Lung (tissue), 12 donors: Measurements from ENCODE around the gene PRDM10. TPM values are rescaled to one million over a fixed set of nuclear protein-coding genes. Genes with fewer than 3 reads are reported as not detected.

Experiments
- ATAC-seq: fragments of 200-7000 bp; cut with Tn5 transposase; one replicate; pipeline ENCODE4 v1.9.1; 2020; ENCODE audit warnings: moderate number of reproducible peaks; ENCODE audit not compliant: insufficient read depth, low FRiP score
- DNase-seq, 3 donors: peaks; one replicate each; pipeline ENCODE4 v3.0.0-alpha.2; 2013 to 2017
- H3K27ac ChIP-seq, 2 donors: one replicate each; pipeline ENCODE4 v1.5.1; 2013; ENCODE audit warnings: mild to moderate bottlenecking in 2 of 2, moderate library complexity in 2 of 2, control low read depth in 1 of 2, inconsistent platforms in 1 of 2, low read depth in 1 of 2, low read length in 1 of 2
- H3K27me3 ChIP-seq, 3 donors: one replicate each; pipeline ENCODE4 v1.5.1; 2013; ENCODE audit warnings: low read length in 2 of 3; ENCODE audit not compliant: control insufficient read depth in 3 of 3, insufficient read depth in 3 of 3
- H3K36me3 ChIP-seq, 4 donors: one replicate each; pipeline ENCODE4 v1.5.1; 2013; ENCODE audit warnings: low read length in 4 of 4, mild to moderate bottlenecking in 1 of 4, moderate library complexity in 1 of 4; ENCODE audit not compliant: control insufficient read depth in 4 of 4, insufficient read depth in 4 of 4
- H3K4me1 ChIP-seq, 5 donors: one replicate each; pipeline ENCODE4 v1.5.1; 2013; ENCODE audit warnings: low read length in 5 of 5, mild to moderate bottlenecking in 2 of 5, moderate library complexity in 1 of 5; ENCODE audit not compliant: control insufficient read depth in 5 of 5, insufficient read depth in 5 of 5
- H3K4me3 ChIP-seq: one replicate; pipeline ENCODE4 v1.5.1; 2013; ENCODE audit warnings: mild to moderate bottlenecking, control low read depth, moderate library complexity
- H3K9ac ChIP-seq, 2 donors: one replicate each; pipeline ENCODE4 v1.5.1; 2013; ENCODE audit warnings: low read length in 2 of 2, control low read depth in 1 of 2; ENCODE audit not compliant: insufficient read depth in 1 of 2
- H3K9me3 ChIP-seq, 4 donors: one replicate each; pipeline ENCODE4 v1.5.1; 2013; ENCODE audit warnings: low read length in 3 of 4, mild to moderate bottlenecking in 1 of 4, moderate library complexity in 1 of 4; ENCODE audit not compliant: control insufficient read depth in 4 of 4, insufficient read depth in 3 of 4
- CTCF ChIP-seq: IDR thresholded peaks from 2 replicates; pipeline ENCODE4 v1.5.1; 2012; ENCODE audit warnings: mild to moderate bottlenecking; ENCODE audit errors: control extremely low read depth, extremely low read depth
- WGBS, 2 donors: extraction: QIAGEN DNeasy Blood & Tissue Kit; methylation state at CpG; one replicate each; pipeline ENCODE4 v1.1.7; 2013; 5-methylcytosine and 5-hydroxymethylcytosine counted together
- polyA plus RNA-seq, 2 donors: library from polyadenylated mRNA; stranded (reverse); fragments of 200-250 nt; gene quantifications; one replicate each; pipeline ENCODE4 v1.2.1, GENCODE V29; 2013
- total RNA-seq, 2 donors: library from RNA; depleted of rRNA in 1 of 2; stranded (reverse); fragments of >200 nt in 1 of 2; gene quantifications; one replicate each; pipeline ENCODE4 v1.2.1, GENCODE V29; 2014 to 2021
- donor health status: control.
- donor health status: control.
- donor health status: Bipolar disorder and iron deficiency.
- donor health status: healthy.
- donor health status: DM: yes; HTN: yes; CAD: no.

The PRDM10 gene
- total and polyA plus RNA-seq, 4 donors = 2.3 to 19.0 (median 5.7) TPM

GRCh38 chr11:130049328-130049771 is 46.7 kb upstream of the PRDM10 start:
- no peak for ATAC-seq
- no peak for TF ChIP-seq CTCF

DNA sequence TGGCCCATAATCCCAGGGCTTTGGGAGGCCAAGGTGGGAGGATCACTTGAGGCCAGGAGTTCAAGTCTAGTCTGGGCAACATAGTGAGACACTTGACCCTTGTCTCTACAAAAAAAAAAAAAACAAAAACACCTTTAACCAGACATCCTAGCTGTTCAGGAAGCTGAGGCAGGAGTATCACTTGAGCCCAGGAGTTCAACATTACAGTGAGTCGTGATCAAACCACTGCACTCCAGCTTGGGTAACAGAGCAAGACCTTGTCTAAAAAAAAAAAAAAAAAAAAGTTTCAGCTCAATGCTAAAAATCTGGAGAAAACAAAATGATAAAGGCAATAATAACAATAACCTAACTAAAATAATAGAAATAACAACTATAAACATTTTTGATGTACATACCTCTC is 44.5 kb upstream of the PRDM10 start:
- 60 to 73% methylated on average over 1 of the region's 1 CpG for WGBS, 2 donors
- no peaks in the 10 kb centered on the region for H3K9me3 ChIP-seq
- no peaks in the 10 kb centered on the region for H3K27me3 ChIP-seq
- no peak overlapping the region for H3K4me3 ChIP-seq
- no peak for ATAC-seq
- no peak for TF ChIP-seq CTCF
- H3K4me1 ChIP-seq = peaks cover 0 to 7% (median 0%) of the 10 kb centered on the region in 5 donors
- no peak overlapping the region for H3K27ac ChIP-seq
- H3K9ac ChIP-seq = no peak overlapping the region
- DNase-seq = no peak
- H3K36me3 ChIP-seq = no peaks in the 10 kb centered on the region

More at GRCh38 chr11:130049328-130049771, 46.7 kb upstream of the PRDM10 start:
- H3K9me3 ChIP-seq = no peaks in the 10 kb centered on the region
- WGBS, 2 donors = 57 to 81% methylated on average over 1 of the region's 1 CpG
- H3K4me3 ChIP-seq = no peak overlapping the region
- H3K36me3 ChIP-seq = no peaks in the 10 kb centered on the region
- no peaks in the 10 kb centered on the region for H3K27me3 ChIP-seq
- DNase-seq = no peak
- H3K9ac ChIP-seq = no peak overlapping the region
- H3K27ac ChIP-seq = no peak overlapping the region
- peaks cover 0 to 7% (median 0%) of the 10 kb centered on the region in 5 donors for H3K4me1 ChIP-seq

DNA sequence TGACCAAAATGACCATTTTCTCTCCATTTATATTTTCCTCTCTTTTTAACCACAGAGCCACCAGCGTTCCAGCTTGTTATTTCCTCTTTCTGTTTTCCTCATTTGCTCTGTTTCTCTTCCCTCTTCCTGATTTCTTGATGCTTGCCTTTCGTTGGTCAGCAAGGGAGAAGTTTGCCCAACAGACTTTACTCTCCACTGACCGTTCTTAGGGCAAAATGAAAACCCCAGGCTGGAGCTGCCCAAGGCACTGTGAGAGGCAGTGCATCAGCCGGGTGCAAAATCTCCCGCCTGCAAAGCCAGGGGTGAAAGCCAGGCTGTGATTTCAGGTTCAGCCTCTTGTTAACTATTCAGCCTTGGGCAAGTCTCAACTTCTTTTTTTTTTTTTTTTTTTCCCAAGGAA is 40.9 kb upstream of the PRDM10 start:
- no peak overlapping the region for H3K4me3 ChIP-seq
- no peaks in the 10 kb centered on the region for H3K9me3 ChIP-seq
- ATAC-seq (peak; percentile 41), DNase-seq (no peak)
- no peaks in the 10 kb centered on the region for H3K36me3 ChIP-seq
- H3K27ac ChIP-seq = no peak overlapping the region
- TF ChIP-seq CTCF = no peak
- H3K4me1 ChIP-seq = no peaks in the 10 kb centered on the region
- no peak overlapping the region for H3K9ac ChIP-seq
- no peaks in the 10 kb centered on the region for H3K27me3 ChIP-seq
- WGBS, 2 donors = 26 to 47% methylated on average over 5 of the region's 5 CpGs

DNA sequence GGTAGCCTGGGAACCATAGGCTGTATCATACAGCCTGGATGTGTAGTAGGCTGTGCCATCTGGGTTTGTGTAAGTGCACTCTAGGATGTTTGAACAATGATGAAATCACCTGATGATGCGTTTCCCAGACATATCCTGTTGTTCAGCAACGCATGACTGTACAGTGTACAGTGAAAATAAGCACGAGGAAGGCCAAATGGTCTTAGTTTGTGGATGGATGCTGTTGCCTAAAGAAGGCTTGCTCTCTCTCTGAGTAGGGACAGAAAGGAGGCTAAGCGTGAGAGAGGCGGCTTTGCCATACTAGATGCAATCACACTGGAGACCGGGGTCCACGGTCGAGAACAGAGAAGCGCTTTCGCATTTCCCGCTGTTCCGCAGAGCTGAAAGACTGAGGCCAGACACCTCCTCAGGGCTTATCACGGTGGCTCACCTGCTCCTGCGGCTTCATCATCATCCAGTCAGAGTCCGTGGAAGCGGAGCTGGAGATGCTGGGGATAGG is 39.5 kb upstream of the PRDM10 start:
- TF ChIP-seq CTCF = no peak
- ATAC-seq (peak; percentile 53), DNase-seq (peak in 1 of 3 donors; percentile 41)
- Histone ChIP-seq H3K9ac (no peak overlapping the region), H3K4me1 (no peaks in the 10 kb centered on the region), H3K9me3 (no peaks in the 10 kb centered on the region), H3K4me3 (no peak overlapping the region), H3K36me3 (no peaks in the 10 kb centered on the region), H3K27me3 (no peaks in the 10 kb centered on the region), H3K27ac (no peak overlapping the region)
- WGBS, 2 donors = 77 to 82% methylated on average over 16 of the region's 16 CpGs
